A549 (cell line): ENCODE data around the gene DDX1.

Experiments used
- CEBPB ChIP-seq, 2 experiments: fragments of >200 bp in 1 of 2; sonication (Bioruptor Twin) in 1 of 2; formaldehyde crosslinking in 1 of 2; IDR thresholded peaks; 2 replicates each; pipeline ENCODE4 v1.6.1; 2012 to 2016
- CHD2 ChIP-seq: fragments of 150-350 bp; IDR thresholded peaks from 2 replicates; pipeline ENCODE4 v1.6.1; 2014; ENCODE audit warnings: low read length; ENCODE audit not compliant: partially characterized antibody
- CTCF ChIP-seq: fragments of >200 bp; sonication (Bioruptor Twin); formaldehyde crosslinking; IDR thresholded peaks from 3 replicates; pipeline ENCODE4 v1.5.1; 2016
- EHMT2 ChIP-seq: fragments of 200-600 bp; sonication (generic); IDR thresholded peaks from 2 replicates; pipeline ENCODE4 v1.6.1; 2016; ENCODE audit warnings: antibody characterized with exemption, low read depth, mild to moderate bottlenecking, moderate library complexity
- EP300 ChIP-seq, 2 experiments: fragments of >200 bp; sonication (Bioruptor Twin); formaldehyde crosslinking; IDR thresholded peaks; 2 replicates in 1 of 2; 3 replicates in 1 of 2; pipeline ENCODE4 v1.6.1; 2016 to 2017
- HDAC2 ChIP-seq: fragments of 200-600 bp; sonication (generic); IDR thresholded peaks from 2 replicates; pipeline ENCODE4 v1.6.1; 2016
- HEYL ChIP-seq: fragments of 250-450 bp; sonication (Bioruptor Pico); IDR thresholded peaks from 2 replicates; pipeline ENCODE4 v1.8.0; 2021; ENCODE audit warnings: mild to moderate bottlenecking, moderate library complexity
- JUN ChIP-seq, 2 experiments: fragments of >200 bp; sonication (Bioruptor Twin); formaldehyde crosslinking; IDR thresholded peaks; 2 replicates in 1 of 2; 3 replicates in 1 of 2; pipeline ENCODE4 v1.6.1; 2016 to 2017
- PHF8 ChIP-seq: fragments of 200-600 bp; sonication (generic); IDR thresholded peaks from 2 replicates; pipeline ENCODE4 v1.6.1; 2016; ENCODE audit warnings: low read depth, mild to moderate bottlenecking, antibody characterized with exemption, moderate library complexity, borderline replicate concordance
- POLR2A ChIP-seq: IDR thresholded peaks from 2 replicates; pipeline ENCODE4 v1.6.1; 2012; ENCODE audit warnings: mild to moderate bottlenecking, low read length
- RCOR1 ChIP-seq: fragments of 150-350 bp; IDR thresholded peaks from 2 replicates; pipeline ENCODE4 v1.6.1; 2014; ENCODE audit warnings: antibody characterized with exemption, low read length, low read depth
- RFX5 ChIP-seq: fragments of 450-650 bp; IDR thresholded peaks from 2 replicates; pipeline ENCODE4 v1.7.1; 2014; ENCODE audit warnings: antibody characterized with exemption, mild to moderate bottlenecking, moderate library complexity
- SMC3 ChIP-seq: fragments of >200 bp; sonication (Bioruptor Twin); formaldehyde crosslinking; IDR thresholded peaks from 3 replicates; pipeline ENCODE4 v1.6.1; 2018; ENCODE audit warnings: inconsistent platforms
- TF ChIP-seq, protein P1 (sequence below): fragments of 200-600 bp; sonication (generic); IDR thresholded peaks from 2 replicates; pipeline ENCODE4 v1.6.1; 2016; ENCODE audit warnings: antibody characterized with exemption, mild to moderate bottlenecking, moderate library complexity

GRCh38 chr2:15627817-15628684 lies 36.4 kb downstream of the DDX1 start:
- TF ChIP-seq RFX5 (no peak), RCOR1 (no peak), CTCF (no peak), CEBPB (IDR thresholded peaks at IDR 0.05) (no peak), JUN (IDR thresholded peaks at IDR 0.05) (no peak), EHMT2 (no peak), POLR2A (no peak), PHF8 (no peak), HEYL (CRISPR knock-in tag) (no peak), HDAC2 (no peak), SMC3 (no peak), EP300 (IDR thresholded peaks at IDR 0.05) (no peak), CHD2 (no peak)
- TF ChIP-seq, protein P1, sequence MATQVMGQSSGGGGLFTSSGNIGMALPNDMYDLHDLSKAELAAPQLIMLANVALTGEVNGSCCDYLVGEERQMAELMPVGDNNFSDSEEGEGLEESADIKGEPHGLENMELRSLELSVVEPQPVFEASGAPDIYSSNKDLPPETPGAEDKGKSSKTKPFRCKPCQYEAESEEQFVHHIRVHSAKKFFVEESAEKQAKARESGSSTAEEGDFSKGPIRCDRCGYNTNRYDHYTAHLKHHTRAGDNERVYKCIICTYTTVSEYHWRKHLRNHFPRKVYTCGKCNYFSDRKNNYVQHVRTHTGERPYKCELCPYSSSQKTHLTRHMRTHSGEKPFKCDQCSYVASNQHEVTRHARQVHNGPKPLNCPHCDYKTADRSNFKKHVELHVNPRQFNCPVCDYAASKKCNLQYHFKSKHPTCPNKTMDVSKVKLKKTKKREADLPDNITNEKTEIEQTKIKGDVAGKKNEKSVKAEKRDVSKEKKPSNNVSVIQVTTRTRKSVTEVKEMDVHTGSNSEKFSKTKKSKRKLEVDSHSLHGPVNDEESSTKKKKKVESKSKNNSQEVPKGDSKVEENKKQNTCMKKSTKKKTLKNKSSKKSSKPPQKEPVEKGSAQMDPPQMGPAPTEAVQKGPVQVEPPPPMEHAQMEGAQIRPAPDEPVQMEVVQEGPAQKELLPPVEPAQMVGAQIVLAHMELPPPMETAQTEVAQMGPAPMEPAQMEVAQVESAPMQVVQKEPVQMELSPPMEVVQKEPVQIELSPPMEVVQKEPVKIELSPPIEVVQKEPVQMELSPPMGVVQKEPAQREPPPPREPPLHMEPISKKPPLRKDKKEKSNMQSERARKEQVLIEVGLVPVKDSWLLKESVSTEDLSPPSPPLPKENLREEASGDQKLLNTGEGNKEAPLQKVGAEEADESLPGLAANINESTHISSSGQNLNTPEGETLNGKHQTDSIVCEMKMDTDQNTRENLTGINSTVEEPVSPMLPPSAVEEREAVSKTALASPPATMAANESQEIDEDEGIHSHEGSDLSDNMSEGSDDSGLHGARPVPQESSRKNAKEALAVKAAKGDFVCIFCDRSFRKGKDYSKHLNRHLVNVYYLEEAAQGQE: no peak
